ENCODE results near the gene EMSY. TPM values are rescaled to one million over a fixed set of nuclear protein-coding genes. Genes with fewer than 3 reads are reported as not detected.

Gene EMSY
- total and polyA plus RNA-seq, 2 of the 8 experiments (the other 6 are each of a cell fraction or from before 2014, with no cell fraction given): 29.6 to 34.6 TPM

DNA sequence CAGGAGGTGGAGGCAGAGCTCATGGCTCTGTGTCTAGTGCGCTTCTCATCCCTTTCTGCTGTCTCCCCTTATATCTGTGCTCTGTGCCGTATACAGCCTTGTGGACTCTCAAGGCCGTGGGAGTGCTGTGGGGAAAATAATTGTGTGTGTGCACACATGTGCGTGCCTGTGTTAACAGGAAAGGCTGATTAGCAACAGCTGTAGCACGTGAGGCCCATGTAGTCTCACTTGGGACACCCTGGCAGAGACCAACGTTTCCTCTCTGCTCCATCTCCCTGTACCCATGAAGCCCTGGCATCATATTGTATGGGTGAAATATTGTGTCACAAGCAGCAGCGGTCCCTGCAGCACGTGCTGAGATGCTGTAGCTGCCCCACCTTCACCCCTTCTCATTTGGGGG lies 116.4 kb downstream of the EMSY start:
- H2BK12ac ChIP-seq (ENCODE audit: low read depth, low read length): no peak overlapping the region
- H3K14ac ChIP-seq (ENCODE audit: insufficient read length): no peak overlapping the region
- H4K91ac ChIP-seq (replicated peaks; ENCODE audit: insufficient read length, low read length): no peak overlapping the region
- H3K9ac ChIP-seq (replicated peaks in 1 of 4; ENCODE audit: extremely low read depth in 1 of 4, low read depth in 3 of 4, low read length in 3 of 4): no peak overlapping the region
- DNase-seq (ENCODE audit: low read depth in 1 of 2, low spot score in 2 of 2): no peak
- H3K27me3 ChIP-seq (replicated peaks in 1 of 4; ENCODE audit: control insufficient read depth in 3 of 4, extremely low read depth in 1 of 4, insufficient read depth in 3 of 4, low read length in 3 of 4): no peaks in the 10 kb centered on the region
- H4K5ac ChIP-seq (ENCODE audit: insufficient read length, low read depth, low read length): no peak overlapping the region
- no peak overlapping the region for H3K4me3 ChIP-seq (ENCODE audit: extremely low read depth in 1 of 4, insufficient read depth in 2 of 4, low read depth in 3 of 4, low read length in 4 of 4)
- H3K23me2 ChIP-seq (ENCODE audit: low read depth, low read length): no peaks in the 10 kb centered on the region
- no peak for FAIRE-seq
- no peak overlapping the region for H3K4ac ChIP-seq (replicated peaks; ENCODE audit: insufficient read length, low read depth, low read length)
- TF ChIP-seq SP2 (IDR thresholded peaks at IDR 0.05; ENCODE audit: low read length) (no peak), EP300 (IDR thresholded peaks at IDR 0.05; ENCODE audit: borderline replicate concordance in 1 of 2, low read depth in 2 of 2, low read length in 2 of 2) (no peak), SIRT6 (IDR thresholded peaks at IDR 0.05; ENCODE audit: low read length) (no peak)
- POLR2A ChIA-PET (ENCODE audit: partially characterized antibody): no interaction called here
- H2BK15ac ChIP-seq (ENCODE audit: low read length): no peak overlapping the region
- H2AFZ ChIP-seq (ENCODE audit: low read length): no peak overlapping the region
- H3K18ac ChIP-seq (ENCODE audit: extremely low read depth, low read length): no peak overlapping the region
- H3K9me3 ChIP-seq (ENCODE audit: insufficient read depth in 2 of 2, low read depth in 1 of 2, low read length in 1 of 2): no peaks in the 10 kb centered on the region
- H3K23ac ChIP-seq (ENCODE audit: insufficient read length): no peak overlapping the region
- no peak overlapping the region for H3K56ac ChIP-seq (replicated peaks; ENCODE audit: insufficient read length, low read depth, low read length)
- H2BK20ac ChIP-seq (ENCODE audit: low read length): no peak overlapping the region
- WGBS, 2 experiments (ENCODE audit: extremely low coverage in 1 of 2, insufficient coverage in 1 of 2, insufficient read length in 1 of 2, insufficient replicate concordance in 2 of 2, low coverage in 1 of 2, low lambda C conversion rate in 2 of 2, missing lambda C conversion rate in 1 of 2): 82% methylated on average over 8 of the region's 8 CpGs; no CpG with 5 or more reads in 1 of the 2 experiments
- H4K8ac ChIP-seq (ENCODE audit: extremely low read depth, insufficient read depth, low read length): no peak overlapping the region
- H3K4me1 ChIP-seq (replicated peaks in 1 of 4; ENCODE audit: control insufficient read depth in 3 of 4, insufficient read depth in 4 of 4, low read length in 3 of 4): no peaks in the 10 kb centered on the region
- no peak overlapping the region for H2BK5ac ChIP-seq (ENCODE audit: low read depth, low read length)
- H3K4me2 ChIP-seq (ENCODE audit: insufficient read depth in 1 of 2, low read depth in 2 of 2, low read length in 2 of 2): no peak overlapping the region
- no peaks in the 10 kb centered on the region for H3K79me1 ChIP-seq (ENCODE audit: low read depth, low read length)
- H3K79me2 ChIP-seq (ENCODE audit: control insufficient read depth in 1 of 2, insufficient read depth in 2 of 2, low read length in 2 of 2): no peaks in the 10 kb centered on the region
- no peaks in the 10 kb centered on the region for H3K36me3 ChIP-seq (ENCODE audit: control insufficient read depth in 2 of 4, insufficient read depth in 4 of 4, low read length in 3 of 4)
- no peak overlapping the region for H3K27ac ChIP-seq (ENCODE audit: low read depth, low read length)
- no peak overlapping the region for H2AK5ac ChIP-seq (ENCODE audit: low read depth, low read length)
- no peak overlapping the region for H2BK120ac ChIP-seq (replicated peaks; ENCODE audit: low read depth, low read length)
- no peaks in the 10 kb centered on the region for H4K20me1 ChIP-seq (replicated peaks in 1 of 2; ENCODE audit: control insufficient read depth in 1 of 2, insufficient read depth in 2 of 2, low read length in 2 of 2)
- CTCF ChIA-PET (ENCODE audit: partially characterized antibody): interaction anchor here (0.6 to 1.9 kb wide), 3 partner anchors 111 to 186 kb away, joined by 3 to 5 read pairs (median 3); no protein-coding TSS in a partner anchor
